BE2C (cell line): ENCODE measurements around the gene ACBD6.
A peak's percentile ranks its signal among the peaks of the same experiment; 100 is the strongest.

Experiments
- DNase-seq: peaks from one replicate; pipeline ENCODE4 v3.0.0-alpha.2; 2020
- H3K27me3 ChIP-seq: fragments of 250-450 bp; sonication (Bioruptor Pico); 2 replicates; pipeline ENCODE4 v1.5.1; 2020; ENCODE audit warnings: mild to moderate bottlenecking
- H3K36me3 ChIP-seq: fragments of 250-450 bp; sonication (Bioruptor Pico); 2 replicates; pipeline ENCODE4 v1.5.1; 2020; ENCODE audit warnings: mild to moderate bottlenecking
- H3K4me1 ChIP-seq: fragments of 250-450 bp; sonication (Bioruptor Pico); 2 replicates; pipeline ENCODE4 v1.5.1; 2020
- H3K4me3 ChIP-seq: 2 replicates; pipeline ENCODE4 v1.5.1; 2011; ENCODE audit warnings: low read depth, low read length
- H3K9me3 ChIP-seq: fragments of 250-450 bp; sonication (Bioruptor Pico); 2 replicates; pipeline ENCODE4 v1.5.1; 2020
- CTCF ChIP-seq: IDR thresholded peaks from 2 replicates; pipeline ENCODE4 v1.5.1; 2012; ENCODE audit warnings: mild to moderate bottlenecking, low read depth, low read length

ACBD6 gene

GRCh38 chr1:180256341-180257027 is 245.9 kb downstream of the ACBD6 start:
- no peak for DNase-seq
- no peak overlapping the region for H3K4me3 ChIP-seq
- no peaks in the 10 kb centered on the region for H3K27me3 ChIP-seq
- H3K4me1 ChIP-seq = no peaks in the 10 kb centered on the region; the same call in 1 of the 2 replicates
- TF ChIP-seq CTCF = no peak
- H3K9me3 ChIP-seq = no peaks in the 10 kb centered on the region
- no peaks in the 10 kb centered on the region for H3K36me3 ChIP-seq

GRCh38 chr1:180255536-180256340 is 246.6 kb downstream of the ACBD6 start:
- no peaks in the 10 kb centered on the region for H3K36me3 ChIP-seq
- DNase-seq = peak; percentile 58
- no peak for TF ChIP-seq CTCF

GRCh38 chr1:180254854-180255253 is 247.5 kb downstream of the ACBD6 start:
- no peaks in the 10 kb centered on the region for H3K27me3 ChIP-seq
- no peak for DNase-seq
- no peaks in the 10 kb centered on the region for H3K36me3 ChIP-seq
- no peak overlapping the region for H3K4me3 ChIP-seq
- no peaks in the 10 kb centered on the region; the same call in 1 of the 2 replicates for H3K4me1 ChIP-seq
- no peak for TF ChIP-seq CTCF
- H3K9me3 ChIP-seq = no peaks in the 10 kb centered on the region

More at GRCh38 chr1:180255536-180256340, 246.6 kb downstream of the ACBD6 start:
- Histone ChIP-seq H3K27me3 (no peaks in the 10 kb centered on the region), H3K4me3 (no peak overlapping the region), H3K4me1 (no peaks in the 10 kb centered on the region; the same call in 1 of the 2 replicates), H3K9me3 (no peaks in the 10 kb centered on the region)

- no peak overlapping the region for H3K4me3 ChIP-seq
- no peak for TF ChIP-seq CTCF
- H3K27me3 ChIP-seq = no peaks in the 10 kb centered on the region
- DNase-seq = no peak
- no peaks in the 10 kb centered on the region for H3K9me3 ChIP-seq
- no peaks in the 10 kb centered on the region; the same call in 1 of the 2 replicates for H3K4me1 ChIP-seq
- no peaks in the 10 kb centered on the region for H3K36me3 ChIP-seq
Observed at GRCh38 chr1:180254496-180254819, 247.9 kb downstream of the ACBD6 start.

- no peak overlapping the region for H3K4me3 ChIP-seq
- DNase-seq = no peak
- TF ChIP-seq CTCF = no peak
- H3K4me1 ChIP-seq = no peaks in the 10 kb centered on the region; the same call in 1 of the 2 replicates
- H3K9me3 ChIP-seq = no peaks in the 10 kb centered on the region
- no peaks in the 10 kb centered on the region for H3K27me3 ChIP-seq
- H3K36me3 ChIP-seq = no peaks in the 10 kb centered on the region
Observed at GRCh38 chr1:180253585-180254495, 248.5 kb downstream of the ACBD6 start.
